ENCODE measurements around the gene OR2H2.

The OR2H2 gene

DNA sequence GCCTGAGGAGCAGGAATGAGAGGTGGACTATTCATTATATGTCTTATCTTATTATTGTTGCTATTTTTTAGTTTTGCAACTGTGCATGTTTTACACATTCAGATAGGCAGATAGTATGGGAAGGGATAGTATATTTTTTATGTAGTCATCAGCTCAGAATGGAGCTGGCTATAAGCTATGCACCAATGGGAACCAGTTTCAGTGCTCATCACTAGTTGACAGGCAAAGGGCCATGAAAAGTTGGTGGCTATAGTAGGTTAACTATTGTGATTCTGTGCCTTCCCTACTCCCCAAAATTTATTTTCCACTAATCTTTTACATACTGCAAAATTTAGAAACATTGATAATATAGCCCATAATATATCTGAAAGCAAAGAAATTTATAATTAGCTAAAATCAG lies 20.0 kb upstream of the OR2H2 start:
- no peak overlapping the region for H2AFZ ChIP-seq (ENCODE audit: low read length)
- DNase-seq = no peak
- H3K9me2 ChIP-seq (replicated peaks; ENCODE audit: insufficient read depth, low read length) = no peaks in the 10 kb centered on the region
- TF ChIP-seq EZH2 (optimal IDR thresholded peaks at IDR 0.05; ENCODE audit: low read depth, low read length) (no peak), EZH2phosphoT487 (IDR thresholded peaks at IDR 0.05; ENCODE audit: low read length) (no peak), CTCF (IDR thresholded peaks at IDR 0.05; ENCODE audit: low read length) (no peak)
- H3K27ac ChIP-seq (ENCODE audit: low read length) = no peak overlapping the region
- H3K4me2 ChIP-seq (ENCODE audit: low read depth, low read length) = no peak overlapping the region
- H3K4me3 ChIP-seq (ENCODE audit: low read length) = no peak overlapping the region
- peaks cover 5% of the 10 kb centered on the region for H3K4me1 ChIP-seq (ENCODE audit: low read length)
- no peaks in the 10 kb centered on the region for H3K36me3 ChIP-seq (replicated peaks; ENCODE audit: insufficient read depth, low read length)
- H3F3A ChIP-seq (ENCODE audit: insufficient read depth, low read length) = no peaks in the 10 kb centered on the region
- no peaks in the 10 kb centered on the region for H3K9me3 ChIP-seq (replicated peaks; ENCODE audit: insufficient read depth, low read length)
- H4K20me1 ChIP-seq (ENCODE audit: insufficient read depth, low read length) = no peaks in the 10 kb centered on the region
- no peak overlapping the region for H3K9ac ChIP-seq (ENCODE audit: low read length)
- no peaks in the 10 kb centered on the region for H3K27me3 ChIP-seq (replicated peaks; ENCODE audit: insufficient read depth, low read length)
- no peaks in the 10 kb centered on the region for H3K79me2 ChIP-seq (ENCODE audit: low read length)

GRCh38 chr6:29566856-29567255 lies 18.1 kb upstream of the OR2H2 start:
- H3K4me2 ChIP-seq (ENCODE audit: low read depth, low read length) = no peak overlapping the region
- TF ChIP-seq EZH2 (optimal IDR thresholded peaks at IDR 0.05; ENCODE audit: low read depth, low read length) = no peak
- TF ChIP-seq CTCF (IDR thresholded peaks at IDR 0.05; ENCODE audit: low read length) = no peak
- no peak for TF ChIP-seq EZH2phosphoT487 (IDR thresholded peaks at IDR 0.05; ENCODE audit: low read length)
- no peak overlapping the region for H2AFZ ChIP-seq (ENCODE audit: low read length)
- no peaks in the 10 kb centered on the region for H3K79me2 ChIP-seq (ENCODE audit: low read length)
- no peak overlapping the region for H3K27ac ChIP-seq (ENCODE audit: low read length)
- no peaks in the 10 kb centered on the region for H3F3A ChIP-seq (ENCODE audit: insufficient read depth, low read length)
- no peak overlapping the region for H3K9ac ChIP-seq (ENCODE audit: low read length)
- no peak overlapping the region for H3K4me3 ChIP-seq (ENCODE audit: low read length)
- H3K9me3 ChIP-seq (replicated peaks; ENCODE audit: insufficient read depth, low read length) = no peaks in the 10 kb centered on the region
- H3K36me3 ChIP-seq (replicated peaks; ENCODE audit: insufficient read depth, low read length) = no peaks in the 10 kb centered on the region
- H3K9me2 ChIP-seq (replicated peaks; ENCODE audit: insufficient read depth, low read length) = no peaks in the 10 kb centered on the region
- DNase-seq = no peak
- no peaks in the 10 kb centered on the region for H3K4me1 ChIP-seq (ENCODE audit: low read length)
- H4K20me1 ChIP-seq (ENCODE audit: insufficient read depth, low read length) = no peaks in the 10 kb centered on the region
- H3K27me3 ChIP-seq (replicated peaks; ENCODE audit: insufficient read depth, low read length) = no peaks in the 10 kb centered on the region

DNA sequence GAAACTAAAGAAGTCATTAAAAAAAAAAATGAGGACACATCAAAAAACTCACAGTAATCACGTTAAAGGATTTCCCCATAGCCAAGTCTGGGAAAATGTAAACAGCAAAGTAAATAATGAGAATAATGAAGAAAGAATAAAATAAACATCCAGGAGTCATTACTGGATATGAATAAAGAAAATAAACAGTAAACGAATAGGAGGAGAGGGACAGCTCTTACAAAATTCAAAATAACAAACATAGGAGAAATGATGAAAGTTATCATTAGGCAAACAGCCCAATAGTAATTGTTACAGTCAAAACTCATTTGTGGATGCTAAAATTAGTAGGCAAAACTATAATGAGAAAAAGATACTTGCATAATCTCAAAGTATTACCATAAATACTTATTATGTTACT lies 17.4 kb upstream of the OR2H2 start:
- no peak overlapping the region for H3K4me2 ChIP-seq (ENCODE audit: low read depth, low read length)
- no peaks in the 10 kb centered on the region for H4K20me1 ChIP-seq (ENCODE audit: insufficient read depth, low read length)
- H3K9me2 ChIP-seq (replicated peaks; ENCODE audit: insufficient read depth, low read length) = no peaks in the 10 kb centered on the region
- no peaks in the 10 kb centered on the region for H3K4me1 ChIP-seq (ENCODE audit: low read length)
- H3K79me2 ChIP-seq (ENCODE audit: low read length) = no peaks in the 10 kb centered on the region
- no peak overlapping the region for H3K9ac ChIP-seq (ENCODE audit: low read length)
- H3K36me3 ChIP-seq (replicated peaks; ENCODE audit: insufficient read depth, low read length) = no peaks in the 10 kb centered on the region
- H2AFZ ChIP-seq (ENCODE audit: low read length) = no peak overlapping the region
- H3K9me3 ChIP-seq (replicated peaks; ENCODE audit: insufficient read depth, low read length) = no peaks in the 10 kb centered on the region
- H3K27ac ChIP-seq (ENCODE audit: low read length) = no peak overlapping the region
- H3K27me3 ChIP-seq (replicated peaks; ENCODE audit: insufficient read depth, low read length) = no peaks in the 10 kb centered on the region
- no peak for TF ChIP-seq CTCF (IDR thresholded peaks at IDR 0.05; ENCODE audit: low read length)
- TF ChIP-seq EZH2 (optimal IDR thresholded peaks at IDR 0.05; ENCODE audit: low read depth, low read length) = no peak
- H3K4me3 ChIP-seq (ENCODE audit: low read length) = no peak overlapping the region
- no peaks in the 10 kb centered on the region for H3F3A ChIP-seq (ENCODE audit: insufficient read depth, low read length)
- DNase-seq = no peak

Measured in MM.1S (cell line).